Tibial artery (tissue), 4 donors: ENCODE measurements around the gene PTPRD.

Experiments
- DNase-seq, 2 donors: peaks; one replicate each; pipeline ENCODE4 v3.0.0-alpha.2; 2019
- H3K27ac ChIP-seq, 2 donors: fragments of 200-600 bp; sonication (generic) in 1 of 2; 1 replicate in 1 of 2; 2 replicates in 1 of 2; pipeline ENCODE4 v1.5.1; 2018 to 2019; ENCODE audit warnings: mild to moderate bottlenecking in 1 of 2
- H3K27me3 ChIP-seq, 2 donors: fragments of 200-600 bp; sonication (generic) in 1 of 2; one replicate each; pipeline versions ENCODE4 v1.5.1 to v1.6.0; 2016 to 2019
- H3K36me3 ChIP-seq, 3 donors: fragments of 200-600 bp; sonication (generic) in 2 of 3; one replicate each; pipeline ENCODE4 v1.5.1; 2016 to 2019; ENCODE audit warnings: mild to moderate bottlenecking in 2 of 3
- H3K4me1 ChIP-seq, 4 donors: fragments of 200-600 bp; sonication (generic) in 2 of 4; 1 replicate in 3 of 4; 2 replicates in 1 of 4; pipeline ENCODE4 v1.5.1; 2016 to 2019
- H3K4me3 ChIP-seq, 2 donors: fragments of 200-600 bp; sonication (generic) in 1 of 2; 1 replicate in 1 of 2; 2 replicates in 1 of 2; pipeline ENCODE4 v1.5.1; 2018 to 2019; ENCODE audit warnings: mild to moderate bottlenecking in 2 of 2
- H3K9me3 ChIP-seq, 3 donors: fragments of 200-600 bp; sonication (generic) in 1 of 3; one replicate each; pipeline ENCODE4 v1.5.1; 2016 to 2019
- CTCF ChIP-seq, 2 experiments: fragments of 200-600 bp in 1 of 2; fragments of 450-650 bp in 1 of 2; IDR thresholded peaks; one replicate each; pipeline ENCODE4 v1.5.1; 2017 to 2019; ENCODE audit warnings: antibody characterized with exemption in 2 of 2, mild to moderate bottlenecking in 1 of 2, moderate library complexity in 1 of 2
- intact Hi-C: fragments of 100-400 bp; cut with DNase I; formaldehyde crosslinking; loops from one replicate; pipeline ENCODE4 v1.15.0; 2023; ENCODE audit warnings: low total_unique reads

Gene PTPRD

GRCh38 chr9:10268531-10269485 lies 344.0 kb downstream of the PTPRD start:
- no peaks in the 10 kb centered on the region for H3K9me3 ChIP-seq
- peaks cover 0 to 15% (median 0%) of the 10 kb centered on the region in 4 donors for H3K4me1 ChIP-seq
- no peak overlapping the region for H3K4me3 ChIP-seq
- TF ChIP-seq CTCF (IDR thresholded peaks at IDR 0.05): no peak
- no peak for DNase-seq
- H3K36me3 ChIP-seq: no peaks in the 10 kb centered on the region
- intact Hi-C loops: no loop called here
- no peak overlapping the region for H3K27ac ChIP-seq
- no peaks in the 10 kb centered on the region for H3K27me3 ChIP-seq

GRCh38 chr9:10265153-10265631 lies 347.6 kb downstream of the PTPRD start:
- no peak for TF ChIP-seq CTCF (IDR thresholded peaks at IDR 0.05)
- Histone ChIP-seq H3K4me1 (peaks cover 0 to 11% (median 0%) of the 10 kb centered on the region in 4 donors), H3K9me3 (no peaks in the 10 kb centered on the region), H3K27me3 (no peaks in the 10 kb centered on the region), H3K36me3 (no peaks in the 10 kb centered on the region), H3K4me3 (no peak overlapping the region), H3K27ac (no peak overlapping the region)
- intact Hi-C loops: no loop called here
- DNase-seq: no peak

DNA sequence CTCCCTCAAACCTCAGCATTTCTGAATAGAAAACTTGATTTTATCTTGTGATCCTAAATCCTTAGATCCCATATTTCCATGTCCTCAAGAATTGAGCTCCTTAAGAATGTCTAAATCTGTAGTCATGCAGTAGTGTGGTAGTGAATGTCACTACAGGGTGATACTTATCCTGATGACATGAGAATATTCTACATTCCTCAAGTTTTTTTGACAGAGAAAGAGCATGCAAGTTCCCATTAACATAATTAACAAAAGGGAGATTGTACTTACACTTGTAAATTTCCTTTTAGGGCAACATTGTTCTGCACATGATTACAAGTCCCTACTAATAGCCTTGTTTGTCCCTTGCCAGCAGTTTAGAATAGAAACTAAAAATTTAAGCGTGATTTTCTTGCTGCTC lies 352.3 kb downstream of the PTPRD start:
- H3K27me3 ChIP-seq: no peaks in the 10 kb centered on the region
- TF ChIP-seq CTCF (IDR thresholded peaks at IDR 0.05): no peak
- no peaks in the 10 kb centered on the region for H3K36me3 ChIP-seq
- intact Hi-C loops: no loop called here
- no peak overlapping the region for H3K27ac ChIP-seq
- H3K4me3 ChIP-seq: no peak overlapping the region
- no peaks in the 10 kb centered on the region for H3K9me3 ChIP-seq
- no peak for DNase-seq
- no peaks in the 10 kb centered on the region for H3K4me1 ChIP-seq

DNA sequence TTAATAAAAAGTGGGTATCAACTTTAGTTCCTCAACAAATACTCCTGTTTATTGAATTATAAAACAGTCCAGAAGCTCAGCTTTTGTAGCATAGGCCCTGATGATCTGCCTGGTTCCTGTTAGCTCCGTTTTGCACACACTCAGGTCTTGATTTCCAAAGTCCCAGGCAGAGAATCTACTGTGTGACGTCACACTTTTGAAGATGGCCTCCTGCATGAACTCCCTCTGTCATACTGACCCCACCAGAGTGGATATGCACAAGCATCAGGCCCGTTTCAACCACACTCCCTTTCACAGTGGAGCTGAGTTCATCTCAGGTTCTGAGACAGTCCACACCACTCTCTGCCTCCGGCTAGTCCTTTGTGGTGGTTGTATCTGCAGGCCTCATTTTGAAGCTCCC lies 353.1 kb downstream of the PTPRD start:
- Histone ChIP-seq H3K27me3 (no peaks in the 10 kb centered on the region), H3K9me3 (no peaks in the 10 kb centered on the region), H3K4me3 (no peak overlapping the region), H3K36me3 (no peaks in the 10 kb centered on the region), H3K27ac (no peak overlapping the region), H3K4me1 (no peaks in the 10 kb centered on the region)
- TF ChIP-seq CTCF (IDR thresholded peaks at IDR 0.05): no peak
- DNase-seq: no peak
- intact Hi-C loops: no loop called here

DNA sequence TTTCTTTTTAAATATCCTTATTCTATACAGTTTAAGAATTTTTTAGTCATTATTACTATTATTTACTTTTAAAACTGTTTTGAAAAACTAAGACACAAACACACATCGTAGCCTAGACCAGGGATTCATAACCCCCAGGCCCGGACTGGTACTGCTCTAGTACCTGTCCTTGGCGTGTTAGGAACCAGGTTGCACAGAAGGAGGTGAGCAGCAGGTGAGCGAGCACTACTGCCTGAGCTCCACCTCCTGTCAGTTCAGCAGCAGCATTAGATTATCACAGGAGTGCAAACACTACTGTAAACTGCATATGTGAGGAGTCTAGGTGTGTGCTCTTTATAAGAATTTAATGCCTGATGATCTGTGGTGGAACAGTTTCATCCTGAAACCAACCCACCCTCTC lies 357.0 kb downstream of the PTPRD start:
- Histone ChIP-seq H3K4me3 (no peak overlapping the region), H3K27me3 (no peaks in the 10 kb centered on the region), H3K4me1 (no peaks in the 10 kb centered on the region), H3K27ac (no peak overlapping the region), H3K9me3 (no peaks in the 10 kb centered on the region), H3K36me3 (no peaks in the 10 kb centered on the region)
- no peak for TF ChIP-seq CTCF (IDR thresholded peaks at IDR 0.05)
- intact Hi-C loops: no loop called here
- DNase-seq: no peak
